CD4-positive, alpha-beta T cell (primary cell): ENCODE data around the gene OR51A4. TPM values are rescaled to one million over a fixed set of nuclear protein-coding genes. Genes with fewer than 3 reads are reported as not detected.

Experiments
- ATAC-seq: fragments of 200-7000 bp; cut with Tn5 transposase; one replicate; pipeline ENCODE4 v1.10.0; 2022; ENCODE audit warnings: mild to moderate bottlenecking; ENCODE audit not compliant: poor library complexity
- CTCF ChIA-PET: fragments of 350-600 bp; sonication (Branson Sonifier 250); formaldehyde crosslinking; loops from one replicate; lab custom pipeline; 2021; ENCODE audit warnings: antibody characterized with exemption, inconsistent platforms; lab: Charles Lee
- POLR2A ChIA-PET: fragments of 350-600 bp; sonication (Branson Sonifier 250); formaldehyde crosslinking; loops from one replicate; lab custom pipeline; 2021; ENCODE audit warnings: antibody characterized with exemption, inconsistent platforms; lab: Charles Lee
- DNase-seq, 14 experiments: peaks; one replicate each; pipeline ENCODE4 v3.0.0-alpha.2; 2013 to 2020; ENCODE audit warnings: mixed read lengths in 2 of 14
- H3K27ac ChIP-seq, 2 donors: one replicate each; pipeline versions ENCODE4 v1.5.1 to v1.7.0; 2013; ENCODE audit warnings: low read length in 2 of 2, low read depth in 1 of 2, mild to moderate bottlenecking in 1 of 2
- H3K27me3 ChIP-seq, 2 experiments: 1 replicate in 1 of 2; 2 replicates in 1 of 2; pipeline versions ENCODE4 v1.6.1 to v1.7.0; 2013; ENCODE audit warnings: low read length in 2 of 2, control low read depth in 1 of 2, mild to moderate bottlenecking in 1 of 2, moderate library complexity in 1 of 2; ENCODE audit not compliant: insufficient read depth in 2 of 2, control insufficient read depth in 1 of 2
- H3K36me3 ChIP-seq: one replicate; pipeline ENCODE4 v1.6.1; 2013; ENCODE audit warnings: low read length, control low read depth; ENCODE audit not compliant: insufficient read depth
- H3K4me1 ChIP-seq: one replicate; pipeline ENCODE4 v1.6.1; 2013; ENCODE audit warnings: low read length, control low read depth; ENCODE audit not compliant: insufficient read depth
- H3K4me3 ChIP-seq: one replicate; pipeline ENCODE4 v1.5.1; 2013; ENCODE audit warnings: mild to moderate bottlenecking, low read length, moderate library complexity
- H3K9me3 ChIP-seq, 2 experiments: 1 replicate in 1 of 2; 2 replicates in 1 of 2; pipeline versions ENCODE4 v1.6.1 to v1.7.0; 2013; ENCODE audit warnings: low read length in 2 of 2, mild to moderate bottlenecking in 2 of 2, control low read depth in 1 of 2, moderate library complexity in 1 of 2; ENCODE audit not compliant: control insufficient read depth in 1 of 2, insufficient read depth in 1 of 2
- H3K27ac Mint-ChIP-seq: one replicate; pipeline ENCODE4 v1.8.0; 2020; ENCODE audit warnings: mixed read lengths
- H3K27me3 Mint-ChIP-seq: one replicate; pipeline ENCODE4 v1.8.0; 2021; ENCODE audit warnings: mixed read lengths
- H3K36me3 Mint-ChIP-seq: one replicate; pipeline ENCODE4 v1.8.0; 2021; ENCODE audit warnings: low read depth, mixed read lengths
- H3K4me1 Mint-ChIP-seq: one replicate; pipeline ENCODE4 v1.8.0; 2021; ENCODE audit warnings: low read depth, mixed read lengths
- H3K4me3 Mint-ChIP-seq: one replicate; pipeline ENCODE4 v1.8.0; 2020; ENCODE audit warnings: mild to moderate bottlenecking, mixed read lengths
- H3K9me3 Mint-ChIP-seq: one replicate; pipeline ENCODE4 v1.8.0; 2020; ENCODE audit warnings: mixed read lengths
- CTCF ChIP-seq: fragments of 200-600 bp; IDR thresholded peaks from one replicate; pipeline ENCODE4 v1.8.0; 2022; ENCODE audit warnings: antibody characterized with exemption, mild to moderate bottlenecking
- intact Hi-C, 2 experiments: fragments of 100-400 bp; cut with DNase I in 1 of 2; cut with micrococcal nuclease in 1 of 2; formaldehyde crosslinking; loops; one replicate each; pipeline versions ENCODE4 v1.15.1 to v1.9.0; 2023 to 2025; cut with DNase I, micrococcal nuclease
- total RNA-seq, 174 experiments: library from RNA in 2 of 174; stranded (reverse) in 2 of 174; gene quantifications; one replicate each; pipeline ENCODE4 v1.2.3 and lab custom pipeline; 2021 to 2026

OR51A4 gene
- total RNA-seq, 2 experiments from 2014 or later = not detected

- DNase-seq = no peak
- ChIA-PET CTCF (interaction anchor here (0.7 kb wide), 1 partner anchor 17 kb away, joined by 3 read pairs; no protein-coding TSS in a partner anchor), POLR2A (no interaction called here)
- no peaks in the 10 kb centered on the region for H3K9me3 Mint-ChIP-seq
- H3K27me3 Mint-ChIP-seq = no peaks in the 10 kb centered on the region
- Histone ChIP-seq H3K4me3 (no peak overlapping the region), H3K9me3 (no peaks in the 10 kb centered on the region), H3K36me3 (no peaks in the 10 kb centered on the region), H3K4me1 (no peaks in the 10 kb centered on the region), H3K27me3 (no peaks in the 10 kb centered on the region), H3K27ac (no peak overlapping the region)
- no peak overlapping the region for H3K4me3 Mint-ChIP-seq
- ATAC-seq = no peak
- TF ChIP-seq CTCF = no peak
- intact Hi-C loops = no loop called here
- H3K4me1 Mint-ChIP-seq = no peaks in the 10 kb centered on the region
- no peaks in the 10 kb centered on the region for H3K36me3 Mint-ChIP-seq
- no peak overlapping the region for H3K27ac Mint-ChIP-seq
Observed at GRCh38 chr11:4983841-4984240, 36.4 kb upstream of the OR51A4 start.

- Mint-ChIP-seq H3K9me3 (peaks cover 2% of the 10 kb centered on the region), H3K4me1 (no peaks in the 10 kb centered on the region), H3K27me3 (no peaks in the 10 kb centered on the region), H3K36me3 (no peaks in the 10 kb centered on the region), H3K27ac (no peak overlapping the region), H3K4me3 (no peak overlapping the region)
- no peaks in the 10 kb centered on the region for H3K9me3 ChIP-seq
- no peaks in the 10 kb centered on the region for H3K27me3 ChIP-seq
- no peak overlapping the region for H3K27ac ChIP-seq
- no peaks in the 10 kb centered on the region for H3K36me3 ChIP-seq
- no peak for TF ChIP-seq CTCF
- POLR2A ChIA-PET = no interaction called here
- CTCF ChIA-PET = no interaction called here
- DNase-seq = no peak
- ATAC-seq = no peak
- H3K4me3 ChIP-seq = no peak overlapping the region
- no peaks in the 10 kb centered on the region for H3K4me1 ChIP-seq
- intact Hi-C loops = no loop called here
Observed at GRCh38 chr11:4982678-4983077, 35.3 kb upstream of the OR51A4 start.

- no peak overlapping the region for H3K27ac Mint-ChIP-seq
- POLR2A ChIA-PET = no interaction called here
- ATAC-seq (no peak), DNase-seq (no peak)
- H3K27me3 Mint-ChIP-seq = no peaks in the 10 kb centered on the region
- CTCF ChIA-PET = no interaction called here
- H3K36me3 Mint-ChIP-seq = no peaks in the 10 kb centered on the region
- no peak overlapping the region for H3K4me3 Mint-ChIP-seq
- H3K4me3 ChIP-seq = no peak overlapping the region
- no peaks in the 10 kb centered on the region for H3K36me3 ChIP-seq
- intact Hi-C loops = no loop called here
- H3K9me3 ChIP-seq = no peaks in the 10 kb centered on the region
- H3K4me1 ChIP-seq = no peaks in the 10 kb centered on the region
- no peaks in the 10 kb centered on the region for H3K4me1 Mint-ChIP-seq
- peaks cover 2% of the 10 kb centered on the region for H3K9me3 Mint-ChIP-seq
- no peaks in the 10 kb centered on the region for H3K27me3 ChIP-seq
- TF ChIP-seq CTCF = no peak
- no peak overlapping the region for H3K27ac ChIP-seq
Observed at GRCh38 chr11:4979036-4979435, 31.6 kb upstream of the OR51A4 start.
